ENCODE measurements around the gene IL5RA.

Gene IL5RA

GRCh38 chr3:3081381-3082233, 28.6 kb downstream of the IL5RA start:
- TF ChIP-seq CTCF (IDR thresholded peaks at IDR 0.05; ENCODE audit: low read depth, low read length): no peak
- no peak for DNase-seq (ENCODE audit: extremely low read depth, low read depth)

GRCh38 chr3:3080309-3080708, 29.9 kb downstream of the IL5RA start:
- no peak for DNase-seq (ENCODE audit: extremely low read depth, low read depth)
- TF ChIP-seq CTCF (IDR thresholded peaks at IDR 0.05; ENCODE audit: low read depth, low read length): no peak

GRCh38 chr3:3074551-3075257, 35.5 kb downstream of the IL5RA start:
- TF ChIP-seq CTCF (IDR thresholded peaks at IDR 0.05; ENCODE audit: low read depth, low read length): no peak
- DNase-seq (ENCODE audit: extremely low read depth, low read depth): no peak

- no peak for TF ChIP-seq CTCF (IDR thresholded peaks at IDR 0.05; ENCODE audit: low read depth, low read length)
- no peak for DNase-seq (ENCODE audit: extremely low read depth, low read depth)
Observed at GRCh38 chr3:3071136-3071535, 39.0 kb downstream of the IL5RA start.

GRCh38 chr3:3069723-3070122, 40.5 kb downstream of the IL5RA start:
- no peak for DNase-seq (ENCODE audit: extremely low read depth, low read depth)
- no peak for TF ChIP-seq CTCF (IDR thresholded peaks at IDR 0.05; ENCODE audit: low read depth, low read length)

- no peak for TF ChIP-seq CTCF (IDR thresholded peaks at IDR 0.05; ENCODE audit: low read depth, low read length)
- DNase-seq (ENCODE audit: extremely low read depth, low read depth): no peak
Observed at GRCh38 chr3:3068358-3068881, 41.8 kb downstream of the IL5RA start.

- no peak for TF ChIP-seq CTCF (IDR thresholded peaks at IDR 0.05; ENCODE audit: low read depth, low read length)
Observed at GRCh38 chr3:3066910-3067309, 43.3 kb downstream of the IL5RA start.

More at GRCh38 chr3:3066910-3067309, 43.3 kb downstream of the IL5RA start:
- DNase-seq (ENCODE audit: extremely low read depth, low read depth): no peak

Data from AG09319 (cell line).